Heart left ventricle (tissue), 16 donors: ENCODE data around the gene HYAL1. TPM values are rescaled to one million over a fixed set of nuclear protein-coding genes. Genes with fewer than 3 reads are reported as not detected.
A peak's percentile ranks its signal among the peaks of the same experiment; 100 is the strongest.

Experiments used
- ATAC-seq, 4 donors: fragments of 200-7000 bp; cut with Tn5 transposase; one replicate each; pipeline ENCODE4 v1.9.1; 2020 to 2022; ENCODE audit warnings: moderate library complexity in 4 of 4, mild to moderate bottlenecking in 3 of 4, moderate number of reproducible peaks in 1 of 4
- DNase-seq, 5 donors: peaks; one replicate each; pipeline ENCODE4 v3.0.0-alpha.2; 2020
- H3K27ac ChIP-seq, 12 donors: fragments of 200-600 bp; sonication (generic) in 4 of 12; one replicate each; pipeline versions ENCODE4 v1.5.0 to v1.8.0; 2016 to 2022; ENCODE audit warnings: mild to moderate bottlenecking in 2 of 12
- H3K27me3 ChIP-seq, 9 donors: fragments of 200-600 bp; sonication (generic) in 2 of 9; one replicate each; pipeline versions ENCODE4 v1.5.1 to v1.8.0; 2016 to 2022; ENCODE audit warnings: mild to moderate bottlenecking in 3 of 9
- H3K36me3 ChIP-seq, 9 donors: fragments of 200-600 bp; sonication (generic) in 2 of 9; one replicate each; pipeline versions ENCODE4 v1.5.0 to v1.8.0; 2018 to 2022; ENCODE audit warnings: mild to moderate bottlenecking in 2 of 9
- H3K4me1 ChIP-seq, 12 donors: fragments of 200-600 bp; sonication (generic) in 4 of 12; one replicate each; pipeline versions ENCODE4 v1.5.0 to v1.8.0; 2016 to 2022; ENCODE audit warnings: mild to moderate bottlenecking in 3 of 12
- H3K4me3 ChIP-seq, 12 donors: fragments of 200-600 bp; sonication (generic) in 4 of 12; one replicate each; pipeline versions ENCODE4 v1.5.0 to v1.8.0; 2017 to 2022; ENCODE audit warnings: mild to moderate bottlenecking in 9 of 12, moderate library complexity in 4 of 12
- H3K9me3 ChIP-seq, 12 donors: fragments of 200-600 bp; sonication (generic) in 4 of 12; one replicate each; pipeline versions ENCODE4 v1.5.0 to v1.8.0; 2016 to 2022; ENCODE audit warnings: mild to moderate bottlenecking in 1 of 12
- POLR2A ChIP-seq, 2 donors: fragments of 450-650 bp; IDR thresholded peaks; one replicate each; pipeline ENCODE4 v1.6.1; 2017; ENCODE audit warnings: antibody characterized with exemption in 2 of 2, mild to moderate bottlenecking in 2 of 2, moderate library complexity in 2 of 2
- WGBS, 4 donors: extraction: QIAGEN DNeasy Blood & Tissue Kit in 2 of 4; methylation state at CpG; one replicate each; pipeline versions ENCODE4 v1.1.5 to v1.1.7; 2013 to 2018; 5-methylcytosine and 5-hydroxymethylcytosine counted together
- intact Hi-C, 10 donors: fragments of 100-400 bp; cut with DNase I; formaldehyde crosslinking; loops; one replicate each; pipeline versions ENCODE4 v1.11.1 to v1.14.2; 2022
- polyA plus RNA-seq, 2 donors: library from polyadenylated mRNA; stranded (reverse); fragments of 200-250 nt; gene quantifications; one replicate each; pipeline ENCODE4 v1.2.3, GENCODE V29; 2013
- total RNA-seq, 9 donors: library from RNA; depleted of rRNA in 2 of 9; stranded (reverse); fragments of >200 nt in 2 of 9; fragmentation: NEBNext Ultra II Directional in 3 of 9; extraction: Animal tissue kit (Norgen Biotek cat#: 25700) in 3 of 9; gene quantifications; one replicate each; pipeline versions ENCODE4 v1.1.0 to v1.2.4, GENCODE V29; 2016 to 2023
- TF ChIP-seq, protein P1 (sequence below), 12 donors: fragments of 200-600 bp; sonication (generic) in 4 of 12; IDR thresholded peaks; one replicate each; pipeline versions ENCODE4 v1.5.0 to v1.8.0; 2018 to 2022; ENCODE audit warnings: antibody characterized with exemption in 12 of 12, mild to moderate bottlenecking in 5 of 12
- donor health status: ischemic (EF 13 %, LVEDD 7.1; RV severe dilation, severe dysfunction).
- donor health status: healthy with polysubstance abuse.
- donor health status: DM: no; HTN: yes; CAD: no.
- donor health status: DM: no; HTN: no; CAD: no.
- donor health status: ischemic (EF 25% LVEDD 6.9; RV normal size, moderate dysfunction).
- donor health status: ischemic (EF 25% LVEDD 5.7; RV mildly dilated, moderate dysfunction).
- donor health status: healthy.
- donor health status: DM: yes; HTN: yes; CAD: no.
- donor health status: ischemic (EF 35%, LVEDD 5.7; RV mildly dilated, moderate dysfunction).
- donor health status: nonischemic (EF 11% LVEDD 7.7; RV severe dilation, severe dysfunction).
- donor health status: DM: yes; HTN: yes; CAD: no.
- donor health status: PGD.
- donor health status: ischemic (EF 29% LVEDD 5.4; RV normal size, mild dysfunction).
- donor health status: nonischemic (EF 23%, LVEDD 6.1; RV moderate dilation, normal function).

HYAL1 gene
- total and polyA plus RNA-seq, 11 donors = 36.9 to 99.7 (median 57.8) TPM

- Histone ChIP-seq H3K36me3 (no peaks in the 10 kb centered on the region), H3K4me1 (peaks cover 4 to 61% (median 48%) of the 10 kb centered on the region in 12 donors), H3K27me3 (peaks cover 0 to 4% (median 0%) of the 10 kb centered on the region in 9 donors), H3K27ac (peak overlapping the region in 1 of 12 donors; percentile 98), H3K4me3 (peak overlapping the region in 1 of 12 donors; percentile 95), H3K9me3 (no peaks in the 10 kb centered on the region)
- TF ChIP-seq, protein P1, sequence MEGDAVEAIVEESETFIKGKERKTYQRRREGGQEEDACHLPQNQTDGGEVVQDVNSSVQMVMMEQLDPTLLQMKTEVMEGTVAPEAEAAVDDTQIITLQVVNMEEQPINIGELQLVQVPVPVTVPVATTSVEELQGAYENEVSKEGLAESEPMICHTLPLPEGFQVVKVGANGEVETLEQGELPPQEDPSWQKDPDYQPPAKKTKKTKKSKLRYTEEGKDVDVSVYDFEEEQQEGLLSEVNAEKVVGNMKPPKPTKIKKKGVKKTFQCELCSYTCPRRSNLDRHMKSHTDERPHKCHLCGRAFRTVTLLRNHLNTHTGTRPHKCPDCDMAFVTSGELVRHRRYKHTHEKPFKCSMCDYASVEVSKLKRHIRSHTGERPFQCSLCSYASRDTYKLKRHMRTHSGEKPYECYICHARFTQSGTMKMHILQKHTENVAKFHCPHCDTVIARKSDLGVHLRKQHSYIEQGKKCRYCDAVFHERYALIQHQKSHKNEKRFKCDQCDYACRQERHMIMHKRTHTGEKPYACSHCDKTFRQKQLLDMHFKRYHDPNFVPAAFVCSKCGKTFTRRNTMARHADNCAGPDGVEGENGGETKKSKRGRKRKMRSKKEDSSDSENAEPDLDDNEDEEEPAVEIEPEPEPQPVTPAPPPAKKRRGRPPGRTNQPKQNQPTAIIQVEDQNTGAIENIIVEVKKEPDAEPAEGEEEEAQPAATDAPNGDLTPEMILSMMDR (IDR thresholded peaks at IDR 0.05) = no peak
- no peak for TF ChIP-seq POLR2A (IDR thresholded peaks at IDR 0.05)
- DNase-seq (no peak), ATAC-seq (no peak)
- 91 to 93% (median 92%) methylated on average over 10 to 13 of the region's 13 CpGs for whole genome bisulfite sequencing, 4 donors
- intact Hi-C loops = loop anchor here in 1 of 10 donors (10.0 kb wide), 1 partner anchor 1043 kb away; the partner anchor contains the start of gene MANF
Observed at GRCh38 chr3:50341996-50342650, 38.7 kb upstream of the HYAL1 start.

DNA sequence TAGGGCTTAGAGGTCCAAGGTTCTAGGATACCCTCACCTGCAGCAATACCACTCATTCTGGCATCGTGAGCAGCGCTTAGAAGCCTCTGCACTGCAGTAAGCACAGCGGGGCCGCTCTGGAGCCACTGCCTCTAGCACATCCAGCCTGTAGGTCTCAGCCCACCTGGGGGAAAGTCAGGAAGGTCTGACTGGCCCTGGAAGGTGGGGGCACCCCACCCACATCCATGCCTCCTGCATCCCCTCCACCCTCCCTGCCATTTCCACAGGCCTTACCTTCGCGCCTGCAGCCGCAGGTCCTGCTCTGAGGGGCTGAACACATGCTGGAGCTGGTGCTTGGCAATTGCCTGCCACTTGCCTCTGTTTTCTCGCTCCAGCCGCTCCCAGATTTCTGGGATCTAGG lies 38.2 kb upstream of the HYAL1 start:
- Histone ChIP-seq H3K27ac (peak overlapping the region in 11 of 12 donors; percentile 62 to 100 (median 98)), H3K4me3 (peak overlapping the region; percentile 30 to 97 (median 64)), H3K27me3 (peaks cover 0 to 4% (median 0%) of the 10 kb centered on the region in 9 donors), H3K4me1 (peaks cover 4 to 61% (median 48%) of the 10 kb centered on the region in 12 donors), H3K9me3 (no peaks in the 10 kb centered on the region), H3K36me3 (no peaks in the 10 kb centered on the region)
- intact Hi-C loops = loop anchor here in 1 of 10 donors (10.0 kb wide), 1 partner anchor 1043 kb away; the partner anchor contains the start of gene MANF
- TF ChIP-seq POLR2A (IDR thresholded peaks at IDR 0.05) = no peak
- TF ChIP-seq, protein P1 (IDR thresholded peaks at IDR 0.05) = no peak
- ATAC-seq (no peak), DNase-seq (peak in 1 of 5 donors; percentile 55)
- WGBS, 4 donors = 90 to 100% (median 94%) methylated on average over 9 of the region's 9 CpGs

DNA sequence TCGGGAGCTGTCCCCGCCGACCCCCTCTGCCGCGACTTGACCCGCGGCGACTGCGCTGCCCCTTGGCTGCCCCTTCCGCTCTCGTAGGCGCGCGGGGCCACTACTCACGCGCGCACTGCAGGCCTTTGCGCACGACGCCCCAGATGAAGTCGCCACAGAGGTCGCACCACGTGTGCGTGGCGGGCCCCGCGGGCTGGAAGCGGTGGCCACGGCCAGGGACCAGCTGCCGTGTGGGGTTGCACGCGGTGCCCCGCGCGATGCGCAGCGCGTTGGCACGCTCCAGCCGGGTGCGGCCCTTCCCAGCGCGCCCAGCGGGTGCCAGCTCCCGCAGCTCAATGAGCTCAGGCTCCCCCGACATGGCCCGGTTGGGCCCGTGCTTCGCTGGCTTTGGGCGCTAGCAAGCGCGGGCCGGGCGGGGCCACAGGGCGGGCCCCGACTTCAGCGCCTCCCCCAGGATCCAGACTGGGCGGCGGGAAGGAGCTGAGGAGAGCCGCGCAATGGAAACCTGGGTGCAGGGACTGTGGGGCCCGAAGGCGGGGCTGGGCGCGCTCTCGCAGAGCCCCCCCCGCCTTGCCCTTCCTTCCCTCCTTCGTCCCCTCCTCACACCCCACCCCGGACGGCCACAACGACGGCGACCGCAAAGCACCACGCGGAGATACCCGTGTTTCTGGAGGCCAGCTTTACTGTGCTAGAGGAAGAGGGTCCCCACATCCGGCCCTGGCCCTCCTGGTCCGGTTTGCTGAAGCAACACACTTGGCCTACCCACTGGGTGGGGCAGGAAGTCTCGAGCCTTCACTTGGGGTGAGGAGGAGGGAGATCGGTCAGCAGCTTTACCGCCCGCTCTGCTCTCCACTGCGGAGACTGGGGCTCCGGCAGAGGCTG lies 37.3 kb upstream of the HYAL1 start, which contains the start of gene RASSF1:
RASSF1 (minus strand) TSS at position 389 of the 882 bp plus-strand sequence; CDS start at position 358, 31 bp downstream.
- DNase-seq (peak; percentile 84 to 90 (median 86)), ATAC-seq (peak in 3 of 4 donors; percentile 34 to 56 (median 51))
- Histone ChIP-seq H3K4me3 (peak within 1 kb of the TSS; percentile 30 to 97 (median 64)), H3K27me3 (peaks cover 0 to 4% (median 0%) of the 10 kb centered on the region in 9 donors), H3K27ac (peak within 1 kb of the TSS; percentile 62 to 100 (median 98)), H3K36me3 (no peaks in the 10 kb centered on the region), H3K9me3 (no peaks in the 10 kb centered on the region), H3K4me1 (peaks cover 10 to 63% (median 50%) of the 10 kb centered on the region in 12 donors)
- intact Hi-C loops = loop anchor here in 1 of 10 donors (10.0 kb wide), 1 partner anchor 1044 kb away; the partner anchor contains the start of gene MANF
- TF ChIP-seq POLR2A (IDR thresholded peaks at IDR 0.05) = peak; percentile 30 to 82
- TF ChIP-seq, protein P1 (IDR thresholded peaks at IDR 0.05) = no peak
- 7 to 22% (median 10%) methylated on average over 25 to 85 of the region's 85 CpGs for WGBS, 4 donors
